GM23338 (cell line): ENCODE data around the gene TSPEAR. TPM values are rescaled to one million over a fixed set of nuclear protein-coding genes. Genes with fewer than 3 reads are reported as not detected.

ENCODE experiments used
- ATAC-seq: fragments of 200-7000 bp; cut with Tn5 transposase; 3 replicates; pipeline ENCODE4 v1.9.1; 2020
- DNase-seq: peaks from one replicate; pipeline ENCODE4 v3.0.0-alpha.2; 2015; ENCODE audit warnings: low spot score
- H2AFZ ChIP-seq: fragments of 200-600 bp; sonication (generic); 2 replicates; pipeline ENCODE4 v1.8.0; 2016; ENCODE audit warnings: antibody characterized with exemption, mild to moderate bottlenecking, moderate library complexity
- H3F3A ChIP-seq: fragments of 200-600 bp; sonication (generic); replicated peaks from 2 replicates; pipeline ENCODE4 v1.8.0; 2017; ENCODE audit warnings: antibody characterized with exemption, mixed run types, low read depth
- H3K27ac ChIP-seq: fragments of 200-600 bp; sonication (generic); 2 replicates; pipeline ENCODE4 v1.6.1; 2016; ENCODE audit warnings: low read depth
- H3K27me3 ChIP-seq: fragments of 200-600 bp; sonication (generic); 2 replicates; pipeline ENCODE4 v1.8.0; 2016; ENCODE audit warnings: mild to moderate bottlenecking, mixed run types, moderate library complexity; ENCODE audit not compliant: insufficient read depth
- H3K36me3 ChIP-seq: fragments of 200-600 bp; sonication (generic); 2 replicates; pipeline ENCODE4 v1.8.0; 2016; ENCODE audit warnings: mild to moderate bottlenecking; ENCODE audit not compliant: insufficient read depth
- H3K4me1 ChIP-seq: fragments of 200-600 bp; sonication (generic); 2 replicates; pipeline ENCODE4 v1.8.0; 2016; ENCODE audit warnings: mild to moderate bottlenecking, moderate library complexity; ENCODE audit not compliant: insufficient read depth
- H3K4me2 ChIP-seq: fragments of 200-600 bp; sonication (generic); 2 replicates; pipeline ENCODE4 v1.7.1; 2017; ENCODE audit warnings: mixed run types
- H3K4me3 ChIP-seq: fragments of 200-600 bp; sonication (generic); 2 replicates; pipeline ENCODE4 v1.6.1; 2016; ENCODE audit warnings: mixed run types
- H3K79me2 ChIP-seq: fragments of 200-600 bp; sonication (generic); replicated peaks from 2 replicates; pipeline ENCODE4 v1.8.0; 2017; ENCODE audit warnings: mild to moderate bottlenecking; ENCODE audit not compliant: insufficient read depth
- H3K9me2 ChIP-seq: fragments of 200-600 bp; sonication (generic); 2 replicates; pipeline ENCODE4 v1.8.0; 2017; ENCODE audit not compliant: insufficient read depth
- H4K20me1 ChIP-seq: fragments of 200-600 bp; sonication (generic); replicated peaks from 2 replicates; pipeline ENCODE4 v1.8.0; 2017; ENCODE audit warnings: mild to moderate bottlenecking; ENCODE audit not compliant: insufficient read depth
- H3K27ac Mint-ChIP-seq: 2 replicates; pipeline ENCODE4 v1.8.0; 2020; ENCODE audit warnings: inconsistent platforms, mild to moderate bottlenecking, moderate library complexity, mixed read lengths
- H3K27me3 Mint-ChIP-seq: 3 replicates; pipeline ENCODE4 v1.8.0; 2022; ENCODE audit warnings: low read depth, mild to moderate bottlenecking, moderate library complexity, mixed read lengths, inconsistent platforms; ENCODE audit not compliant: insufficient read depth, poor library complexity
- H3K36me3 Mint-ChIP-seq: 3 replicates; pipeline ENCODE4 v1.8.0; 2021; ENCODE audit warnings: low read depth, mild to moderate bottlenecking, inconsistent platforms, moderate library complexity, mixed read lengths
- H3K4me1 Mint-ChIP-seq: 3 replicates; pipeline ENCODE4 v1.8.0; 2020; ENCODE audit warnings: mild to moderate bottlenecking, inconsistent platforms, mixed read lengths
- H3K4me3 Mint-ChIP-seq: 3 replicates; pipeline ENCODE4 v1.8.0; 2021; ENCODE audit warnings: moderate library complexity, mild to moderate bottlenecking, inconsistent platforms, mixed read lengths
- H3K9me3 Mint-ChIP-seq: 3 replicates; pipeline ENCODE4 v1.8.0; 2020; ENCODE audit warnings: moderate library complexity, mild to moderate bottlenecking, inconsistent platforms, mixed read lengths
- CREB1 ChIP-seq: fragments of 250-450 bp; sonication (Bioruptor Pico); IDR thresholded peaks from 2 replicates; pipeline ENCODE4 v1.5.0; 2020; ENCODE audit warnings: low read depth, mild to moderate bottlenecking, moderate library complexity
- EZH2 ChIP-seq: fragments of 200-600 bp; sonication (generic); IDR thresholded peaks from one replicate; pipeline ENCODE4 v1.8.0; 2017; ENCODE audit warnings: antibody characterized with exemption, mild to moderate bottlenecking, low read depth; ENCODE audit not compliant: unreplicated experiment
- NANOG ChIP-seq: IDR thresholded peaks from 2 replicates; pipeline ENCODE4 v1.6.1; 2016; ENCODE audit warnings: antibody characterized with exemption, borderline replicate concordance
- REST ChIP-seq: IDR thresholded peaks from one replicate; pipeline ENCODE4 v1.6.1; 2018; ENCODE audit warnings: antibody characterized with exemption; ENCODE audit not compliant: unreplicated experiment
- ZNF114 ChIP-seq: fragments of 250-450 bp; sonication (Bioruptor Pico); IDR thresholded peaks from 2 replicates; pipeline ENCODE4 v1.5.0; 2020; ENCODE audit warnings: mild to moderate bottlenecking, moderate library complexity
- ZNF462 ChIP-seq: fragments of 250-450 bp; sonication (Bioruptor Pico); IDR thresholded peaks from 2 replicates; pipeline ENCODE4 v1.5.0; 2020; ENCODE audit warnings: mild to moderate bottlenecking, moderate library complexity
- polyA plus RNA-seq: library from polyadenylated mRNA; unstranded; fragments of >200 nt; fragmentation: Nextera tagmentation; extraction: Ambion mirVana; gene quantifications from 2 replicates; pipeline ENCODE4 v1.2.1, GENCODE V29; 2016
- total RNA-seq: library from RNA; depleted of rRNA; stranded (reverse); fragments of >200 nt; shearing (Covaris generic); gene quantifications from 2 replicates; pipeline ENCODE4 v1.2.3, GENCODE V29; 2014

The TSPEAR gene
- total and polyA plus RNA-seq, 2 experiments from 2014 or later: 0.35 to 0.92 TPM

GRCh38 chr21:44567481-44568171, 143.7 kb downstream of the TSPEAR start:
- no peaks in the 10 kb centered on the region for H3K4me1 ChIP-seq
- ATAC-seq (no peak), DNase-seq (no peak)
- no peak overlapping the region for H3K4me3 Mint-ChIP-seq
- H3K27ac ChIP-seq: no peak overlapping the region
- H3K27me3 Mint-ChIP-seq: peaks cover 10% of the 10 kb centered on the region
- H3K4me1 Mint-ChIP-seq: no peaks in the 10 kb centered on the region
- no peaks in the 10 kb centered on the region for H4K20me1 ChIP-seq
- H3K27me3 ChIP-seq: no peaks in the 10 kb centered on the region
- no peak overlapping the region for H3K4me3 ChIP-seq
- H3K9me3 Mint-ChIP-seq: peaks cover 25% of the 10 kb centered on the region
- H3K79me2 ChIP-seq: no peaks in the 10 kb centered on the region
- peak overlapping the region; percentile 56; the same call in 1 of the 2 replicates for H2AFZ ChIP-seq
- no peaks in the 10 kb centered on the region for H3K9me2 ChIP-seq
- TF ChIP-seq NANOG (no peak), CREB1 (CRISPR knock-in tag) (no peak)
- H3K27ac Mint-ChIP-seq: no peak overlapping the region
- no peaks in the 10 kb centered on the region for H3F3A ChIP-seq
- H3K36me3 ChIP-seq: no peaks in the 10 kb centered on the region
- H3K36me3 Mint-ChIP-seq: peaks cover 4% of the 10 kb centered on the region; the same call in 2 of the 3 replicates
- no peak overlapping the region for H3K4me2 ChIP-seq

- Histone ChIP-seq H3K27me3 (no peaks in the 10 kb centered on the region), H3K27ac (no peak overlapping the region), H4K20me1 (no peaks in the 10 kb centered on the region), H3K4me2 (no peak overlapping the region), H3F3A (no peaks in the 10 kb centered on the region), H3K79me2 (no peaks in the 10 kb centered on the region), H3K9me2 (no peaks in the 10 kb centered on the region), H3K4me3 (no peak overlapping the region), H3K4me1 (no peaks in the 10 kb centered on the region), H2AFZ (no peak overlapping the region), H3K36me3 (no peaks in the 10 kb centered on the region)
- Mint-ChIP-seq H3K9me3 (peaks cover 15% of the 10 kb centered on the region), H3K4me3 (no peak overlapping the region), H3K4me1 (no peaks in the 10 kb centered on the region), H3K27ac (no peak overlapping the region), H3K27me3 (peaks cover 8% of the 10 kb centered on the region), H3K36me3 (peaks cover 1% of the 10 kb centered on the region; the same call in 2 of the 3 replicates)
- ATAC-seq (no peak), DNase-seq (no peak)
- TF ChIP-seq CREB1 (CRISPR knock-in tag) (no peak), EZH2 (no peak), ZNF114 (CRISPR knock-in tag) (no peak), ZNF462 (CRISPR knock-in tag) (no peak), REST (no peak)
These were observed 145.0 kb downstream of the TSPEAR start for GRCh38 chr21:44566403-44566802.
